HG03565 (cell line): ENCODE measurements around the gene TRABD2B.

Experiments
- ATAC-seq: cut with Tn5 transposase; IDR thresholded peaks from one replicate; pipeline ENCODE4 v1.9.1; 2021; ENCODE audit warnings: mild to moderate bottlenecking, moderate library complexity; ENCODE audit not compliant: unreplicated experiment

Gene TRABD2B

DNA sequence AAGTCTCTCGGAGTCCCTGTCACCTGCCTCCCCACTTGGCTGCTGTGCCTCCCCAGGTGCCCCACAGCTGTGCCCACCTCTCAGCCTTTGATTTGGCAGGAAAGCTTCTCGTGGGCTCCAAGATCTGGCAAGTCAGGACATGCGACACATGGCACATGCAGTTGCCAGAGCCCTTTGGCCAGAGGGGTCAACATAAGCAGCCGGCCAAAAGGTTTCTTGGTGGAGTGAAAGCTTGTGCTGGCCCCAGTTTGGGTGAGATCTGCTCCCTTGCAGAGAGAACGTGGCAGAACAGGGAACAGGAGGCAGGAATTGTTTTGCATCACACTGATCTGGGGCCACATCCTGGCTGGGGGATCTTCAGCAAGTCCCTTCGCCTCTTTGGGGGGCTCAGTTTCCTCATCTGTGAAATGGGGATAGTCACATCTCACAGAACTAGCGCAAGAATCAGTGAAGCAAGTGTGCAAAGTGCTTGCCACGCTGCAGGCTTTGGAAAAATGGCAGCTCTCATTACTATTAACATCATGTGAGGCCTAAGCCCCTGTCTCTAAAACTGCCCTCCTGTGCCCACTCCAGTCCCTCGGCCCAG, 232.6 kb downstream of the TRABD2B start:
- no peak for ATAC-seq

DNA sequence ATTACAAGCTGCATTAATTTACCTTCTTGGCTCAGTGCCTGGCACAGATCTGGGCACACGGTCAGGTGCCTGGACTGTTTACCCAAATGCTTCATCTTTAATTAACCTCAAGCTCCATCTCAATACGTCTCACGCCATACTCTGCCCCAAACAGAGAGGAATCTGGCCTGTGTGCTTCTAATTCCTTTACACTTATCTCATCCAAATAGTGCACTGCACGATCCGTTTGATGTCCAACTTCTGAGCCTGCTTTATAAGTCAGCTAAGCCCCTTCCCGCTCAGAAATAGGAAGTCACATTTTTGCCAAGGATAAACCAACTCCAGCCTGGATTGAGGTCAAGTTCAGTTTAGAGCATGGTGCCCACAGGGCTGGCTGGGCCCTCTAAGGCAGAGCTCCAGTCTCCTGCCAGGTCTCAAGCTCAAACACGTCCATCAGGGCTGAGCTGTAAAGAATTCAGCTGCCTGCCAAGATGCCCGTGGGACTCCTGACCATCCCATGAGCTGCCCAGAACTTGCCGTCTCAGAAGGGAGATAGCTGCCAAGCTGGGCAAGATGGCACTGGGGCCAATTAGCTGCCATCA, 233.5 kb downstream of the TRABD2B start:
- ATAC-seq = no peak

DNA sequence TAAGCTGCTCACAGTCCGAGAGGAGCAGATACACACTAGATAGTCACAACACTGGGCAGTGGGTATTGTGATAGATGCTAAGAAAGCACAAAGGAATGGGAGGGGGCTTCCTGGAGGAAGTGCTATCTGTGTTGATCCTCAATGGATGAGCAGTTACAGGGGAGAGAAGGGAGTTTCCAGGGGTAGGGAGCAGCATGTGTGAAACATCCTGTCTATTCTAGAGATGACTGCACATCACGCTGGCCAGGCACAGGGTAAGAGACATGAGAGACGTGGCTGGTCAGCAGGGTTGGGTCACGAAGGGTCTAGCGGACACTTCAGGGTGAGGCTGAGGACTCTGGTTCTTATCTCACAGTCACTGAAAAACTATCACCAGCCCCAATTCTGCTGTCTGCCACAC, 235.2 kb downstream of the TRABD2B start:
- no peak for ATAC-seq

DNA sequence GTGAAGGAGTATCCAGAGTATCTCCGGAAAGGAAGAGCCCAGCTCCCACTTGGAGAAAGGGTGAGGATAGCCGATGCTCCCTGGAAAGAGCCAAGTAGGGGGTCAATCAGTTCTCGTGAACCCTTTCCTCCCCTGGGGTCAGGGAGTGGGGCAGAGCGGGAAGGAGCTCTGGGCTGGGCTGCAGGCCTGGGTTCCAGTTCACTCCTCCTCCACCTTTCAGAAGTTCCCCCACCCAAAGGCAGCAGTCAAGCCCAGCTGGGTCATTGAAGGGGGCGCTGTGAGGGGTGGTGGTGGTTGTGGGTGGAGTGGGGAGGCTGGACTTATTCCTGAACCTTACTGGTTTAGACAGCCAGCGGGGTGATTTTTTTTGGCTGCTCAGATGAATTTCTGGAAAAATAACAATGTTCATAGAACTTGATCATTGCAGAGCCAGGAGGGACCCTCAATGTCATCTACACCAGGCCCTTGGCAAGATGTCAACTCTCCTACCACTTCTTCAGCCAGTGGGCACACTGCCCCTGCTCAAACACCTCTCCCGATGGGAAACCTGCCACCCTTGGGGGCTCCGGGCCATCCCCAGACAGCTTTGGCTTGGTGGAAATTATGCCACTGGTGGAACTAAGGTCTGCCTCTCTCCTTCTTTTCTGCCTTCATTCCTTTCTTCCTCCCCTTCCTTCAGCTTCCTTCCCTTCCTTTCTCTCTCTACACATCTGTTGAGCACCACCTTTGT, 235.8 kb downstream of the TRABD2B start:
- ATAC-seq = no peak

DNA sequence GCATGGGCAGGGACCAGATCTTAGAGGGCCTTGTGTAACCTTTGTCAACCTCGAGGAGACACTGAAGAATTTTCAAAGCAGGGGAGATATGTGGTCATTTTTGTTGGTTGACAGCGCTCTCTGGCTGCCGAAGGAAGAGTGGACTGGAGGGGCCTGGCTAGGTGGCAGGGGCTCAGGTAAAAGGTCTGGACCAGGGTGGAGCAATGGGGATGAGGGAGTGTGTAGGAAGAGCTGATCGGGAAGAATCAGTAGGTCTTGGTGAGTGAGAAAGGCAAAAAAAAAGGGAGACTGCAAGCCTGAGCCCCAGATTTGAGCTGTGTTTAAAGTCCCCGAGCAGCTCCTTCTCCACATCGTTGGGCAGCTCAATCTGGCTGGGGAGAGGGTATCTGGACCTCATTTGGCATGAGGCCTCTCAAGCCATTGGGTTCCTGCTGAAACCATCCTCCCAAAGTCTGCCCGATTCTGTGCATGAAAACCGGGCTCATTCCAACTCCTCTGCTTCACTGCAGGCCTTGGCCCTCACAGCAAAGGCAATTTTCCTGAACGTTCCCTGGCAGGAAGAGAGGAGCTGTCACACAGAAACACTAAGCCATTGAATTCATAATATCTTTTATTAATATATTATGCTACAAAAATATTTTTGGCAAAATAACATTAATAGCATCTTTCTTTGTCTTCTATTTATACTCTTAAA, 237.1 kb downstream of the TRABD2B start:
- no peak for ATAC-seq

DNA sequence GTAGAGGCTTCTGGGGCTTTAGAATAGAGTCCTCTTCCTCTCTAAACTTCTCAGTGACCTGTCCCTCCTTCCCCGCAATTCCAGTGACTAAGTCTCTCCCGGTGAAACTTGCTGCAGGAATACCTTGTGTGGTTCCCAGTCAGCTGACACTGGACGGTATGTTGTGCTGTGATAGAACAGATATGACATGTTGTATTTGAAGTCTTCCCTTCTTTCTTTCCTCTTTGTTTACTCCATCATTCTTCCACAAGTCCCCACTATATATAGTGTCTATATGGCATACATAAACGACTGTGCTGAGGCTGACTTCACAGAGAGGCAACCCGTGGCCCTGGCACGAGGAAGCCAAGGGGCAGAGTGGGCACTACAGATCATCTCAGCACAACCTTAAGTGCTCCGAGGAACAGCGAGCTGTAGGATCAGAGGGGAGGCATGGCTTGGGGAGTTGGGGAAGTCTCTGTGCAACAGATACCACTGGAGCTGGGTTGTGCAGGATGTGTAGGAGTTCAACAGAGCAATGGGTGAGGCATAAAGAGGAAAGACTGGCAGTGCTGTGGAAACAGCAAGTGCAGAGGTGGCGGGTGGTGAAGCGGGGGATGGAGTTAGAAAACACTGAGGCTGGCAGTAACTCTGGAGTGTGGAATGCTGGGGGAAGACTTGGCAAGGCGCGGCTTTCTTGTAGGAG, 237.8 kb downstream of the TRABD2B start:
- no peak for ATAC-seq

DNA sequence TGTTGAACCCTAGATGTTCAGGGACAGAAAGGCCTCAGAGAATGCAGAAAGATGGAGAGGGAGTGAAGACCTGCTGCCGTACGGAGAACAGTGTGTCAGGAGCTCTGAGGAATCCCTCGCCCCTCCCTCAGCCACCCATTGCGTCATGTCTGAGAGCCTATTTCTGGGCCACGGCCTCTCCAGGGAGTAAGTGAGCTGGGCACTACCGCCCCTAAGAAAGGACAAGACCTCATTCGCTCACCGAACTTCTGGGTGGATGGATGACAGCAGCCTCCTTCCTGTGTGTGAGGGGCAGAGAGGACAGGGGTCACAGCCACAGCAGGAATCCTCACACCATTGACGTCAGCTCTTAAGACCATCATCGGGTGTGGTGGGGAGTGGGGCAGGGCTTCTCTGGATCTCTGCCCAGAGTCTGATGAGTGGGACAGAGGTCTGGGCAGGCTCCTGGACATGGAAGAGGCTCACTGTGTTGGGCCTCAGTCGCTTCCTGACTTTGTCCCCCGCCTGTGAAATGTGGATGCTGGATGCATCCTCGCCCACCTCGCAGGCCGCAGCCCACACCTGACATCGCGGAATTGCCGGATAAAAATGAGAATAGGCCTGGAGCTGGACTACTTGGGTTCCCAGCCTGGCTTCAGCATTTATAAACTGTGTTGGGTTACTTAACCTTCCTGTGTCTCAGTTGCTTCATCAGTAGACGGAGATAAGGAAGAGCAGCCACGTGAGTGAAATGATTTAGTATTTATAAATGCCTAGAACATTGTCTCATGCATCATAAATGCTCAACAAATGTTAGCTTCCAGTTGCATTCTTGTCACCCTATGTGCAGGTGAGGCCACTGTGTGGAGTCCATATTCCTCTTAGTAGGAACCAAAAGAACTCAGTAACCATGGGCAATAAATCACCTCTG, 238.6 kb downstream of the TRABD2B start:
- ATAC-seq = no peak

DNA sequence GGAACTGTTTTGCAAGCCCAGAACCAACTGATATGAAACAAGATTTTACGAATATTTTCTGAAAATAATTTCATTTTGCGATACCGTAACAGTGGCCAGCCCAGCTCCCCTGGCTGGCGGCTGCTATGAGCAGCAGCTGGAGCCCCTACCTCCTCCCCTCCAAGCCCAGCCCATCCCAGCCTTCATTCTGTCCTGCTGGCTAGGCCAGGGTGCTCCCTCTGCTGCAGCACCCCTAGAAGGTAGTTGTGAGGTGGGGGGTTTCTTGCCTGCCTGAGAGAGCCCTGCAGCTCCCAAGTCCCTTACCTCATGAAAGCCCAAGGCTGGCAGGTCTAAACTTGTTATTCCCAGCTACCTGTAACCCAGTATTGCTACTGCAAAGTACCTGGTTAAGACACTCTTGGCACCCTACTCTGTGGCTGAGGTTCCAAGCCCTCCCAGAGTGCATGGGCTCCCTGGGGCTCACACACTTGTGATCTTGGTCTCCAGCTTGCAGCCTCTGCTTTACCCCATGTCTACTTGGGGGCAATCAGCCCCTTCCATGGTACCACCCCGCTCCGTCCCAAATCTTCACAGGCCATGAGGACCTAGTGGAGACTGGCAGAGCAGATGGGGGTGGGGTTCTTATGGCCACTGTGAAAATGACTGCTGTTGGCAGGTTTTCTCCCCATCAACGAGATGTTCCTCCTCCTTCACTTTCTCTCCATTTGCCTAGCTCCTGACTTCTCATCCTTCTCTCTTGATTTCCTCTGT, 239.8 kb downstream of the TRABD2B start:
- no peak for ATAC-seq

DNA sequence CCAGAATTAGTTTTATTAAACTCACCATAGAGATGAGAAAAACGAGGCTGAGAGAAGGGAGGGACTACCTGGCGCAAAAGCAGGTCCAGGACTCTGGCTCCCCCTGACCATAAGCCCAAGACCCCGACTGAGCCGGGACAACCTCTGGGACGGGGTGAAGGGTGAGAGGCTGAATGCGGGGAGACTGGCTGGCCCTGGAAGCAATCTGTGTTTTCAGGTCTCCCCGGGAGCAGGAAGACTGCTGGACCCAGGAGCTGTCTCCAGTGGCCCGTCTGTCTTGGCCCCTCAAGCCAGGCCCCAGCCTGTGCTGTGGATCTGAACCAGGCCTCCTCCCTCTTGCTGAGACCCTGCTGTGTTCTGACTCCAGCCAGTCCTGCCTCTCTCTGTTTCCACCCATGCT, 240.8 kb downstream of the TRABD2B start:
- ATAC-seq = no peak

DNA sequence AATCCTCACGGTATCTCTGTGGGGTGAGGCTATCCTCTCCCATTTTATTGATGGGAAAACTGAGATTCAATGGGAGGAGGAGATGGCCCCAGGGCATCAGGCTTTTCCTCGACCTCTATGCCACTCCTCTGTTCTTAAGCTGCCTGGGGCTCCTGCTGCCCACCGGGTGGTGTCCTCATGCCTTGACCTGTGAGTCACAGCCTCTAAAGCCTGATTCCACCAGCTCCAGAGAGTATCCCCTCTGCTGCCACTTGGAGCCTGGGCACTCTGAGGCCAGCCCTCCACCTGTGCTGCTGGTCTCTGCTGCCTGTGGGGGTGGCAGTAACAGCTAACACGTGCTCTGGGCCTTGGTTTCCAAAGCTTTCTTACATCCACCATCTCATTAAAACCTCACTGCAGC, 241.2 kb downstream of the TRABD2B start:
- ATAC-seq = no peak

DNA sequence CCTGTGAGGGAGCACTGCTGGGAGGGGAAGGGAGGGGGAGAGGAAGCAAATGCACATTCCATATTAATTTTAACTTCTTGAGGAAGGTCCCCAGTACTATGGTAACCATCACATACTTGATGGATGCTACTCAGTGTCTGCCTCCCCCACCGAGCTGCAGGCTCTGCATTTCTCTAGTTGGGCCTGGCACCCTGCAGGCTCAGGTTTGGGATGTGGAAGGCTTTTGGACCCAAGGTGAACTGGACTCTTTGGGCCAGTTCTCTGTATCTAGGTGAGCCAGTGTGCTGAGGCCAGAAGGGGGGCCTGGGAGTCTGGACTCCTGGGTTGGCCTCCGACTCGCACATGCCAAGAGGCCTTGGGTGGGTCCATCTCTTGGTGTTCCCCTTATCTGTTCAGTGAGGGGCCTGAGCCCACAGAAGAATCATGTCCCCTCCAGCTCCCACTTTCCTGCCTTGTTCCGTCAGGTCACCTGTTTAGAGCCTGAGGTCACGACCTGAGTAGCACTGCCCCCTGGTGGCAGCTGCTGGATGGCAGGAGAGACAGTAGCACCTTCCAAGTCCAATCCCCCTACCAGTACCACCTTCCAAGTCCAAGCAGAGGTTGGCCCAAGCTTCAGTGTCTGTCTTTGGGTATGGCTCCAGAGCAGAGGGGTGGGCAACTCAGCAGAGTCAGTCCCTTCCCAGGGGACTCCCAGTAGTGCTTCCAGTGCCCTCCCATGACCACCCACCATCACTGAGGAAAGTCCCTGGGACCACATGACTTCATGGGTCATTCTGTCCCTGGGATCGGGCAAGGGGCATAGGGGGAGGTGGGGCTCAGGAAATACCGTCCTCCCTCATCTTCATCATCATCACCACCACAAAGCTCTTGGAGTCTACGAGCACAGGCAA, 241.8 kb downstream of the TRABD2B start:
- peak; percentile 52 for ATAC-seq

DNA sequence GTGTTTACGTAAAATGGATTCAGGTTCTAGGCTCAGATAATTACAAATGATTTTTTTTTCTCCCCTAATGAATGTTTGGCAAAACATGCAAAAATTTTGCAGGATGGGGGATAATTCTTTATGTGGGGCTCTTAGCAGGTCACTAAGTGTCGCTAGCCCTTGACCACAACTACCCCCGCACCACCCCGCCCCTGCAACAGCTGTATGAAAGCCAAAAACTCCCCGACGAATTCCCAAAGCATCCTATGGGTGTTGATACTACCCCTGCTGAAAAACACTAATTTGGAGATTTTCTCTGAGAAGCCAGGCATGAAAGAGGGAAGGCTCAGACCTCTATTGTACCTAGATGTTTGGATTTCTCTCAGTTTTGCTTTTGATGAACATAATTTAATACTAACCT, 243.0 kb downstream of the TRABD2B start:
- ATAC-seq = no peak

DNA sequence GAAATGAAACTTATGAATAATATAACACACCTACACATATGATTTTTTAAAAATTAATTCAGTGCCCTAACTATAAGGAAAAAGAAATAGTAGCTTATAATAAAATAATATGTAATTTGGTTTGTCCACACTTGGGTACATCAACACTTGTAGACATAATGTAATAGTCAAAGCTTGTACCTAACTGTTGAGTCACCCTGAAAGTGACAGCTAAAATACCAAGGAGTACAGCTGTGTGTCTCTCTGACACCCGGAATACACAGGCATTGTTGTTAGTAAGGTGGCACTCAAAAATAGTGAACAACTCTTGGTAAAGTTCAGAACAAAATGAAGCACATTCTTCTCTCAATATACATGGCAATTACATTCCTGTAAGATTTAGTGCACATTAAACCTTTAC, 243.4 kb downstream of the TRABD2B start:
- peak; percentile 66 for ATAC-seq

DNA sequence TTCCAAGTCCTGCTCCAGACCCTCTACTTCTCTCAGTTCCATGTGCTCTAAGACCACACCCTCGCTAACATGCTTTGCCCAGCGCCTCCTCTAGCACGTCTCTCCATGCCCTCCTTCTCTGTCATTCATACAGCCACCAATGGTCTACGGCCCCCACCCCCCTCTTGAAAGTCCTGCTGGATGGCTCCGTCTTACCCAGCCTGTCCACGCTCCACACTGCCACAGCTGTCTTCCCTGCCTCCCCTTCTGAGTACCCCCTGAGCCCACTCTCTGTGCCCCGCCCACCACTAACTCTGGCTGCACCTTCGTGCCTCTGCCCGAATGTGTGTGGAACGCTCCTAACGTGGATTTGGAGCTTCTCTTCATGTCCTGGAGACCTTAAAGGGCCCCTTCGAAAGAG, 244.6 kb downstream of the TRABD2B start:
- no peak for ATAC-seq

DNA sequence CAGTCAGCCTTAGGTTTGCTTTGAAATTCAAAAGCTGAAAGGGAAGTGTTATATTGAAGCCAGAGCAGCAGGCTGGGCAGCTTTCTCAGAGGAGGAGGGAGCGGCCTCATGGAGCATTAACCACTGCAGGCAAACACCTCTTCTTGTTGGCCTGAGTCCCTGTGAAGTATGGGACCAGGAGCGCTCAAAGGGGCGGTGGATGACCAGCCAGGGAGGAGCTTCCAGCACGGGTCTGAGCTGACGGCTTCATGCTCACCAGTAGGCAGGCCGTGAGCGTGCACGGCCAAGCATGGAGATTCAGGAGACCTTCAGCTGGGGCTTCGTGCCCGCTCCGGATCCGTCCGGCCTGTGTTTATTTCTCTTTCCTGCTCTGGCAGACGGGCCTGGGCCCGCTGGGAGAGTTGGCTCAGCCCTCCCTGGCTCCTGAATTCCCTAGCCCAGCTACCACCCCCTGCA, 245.2 kb downstream of the TRABD2B start:
- ATAC-seq = no peak

DNA sequence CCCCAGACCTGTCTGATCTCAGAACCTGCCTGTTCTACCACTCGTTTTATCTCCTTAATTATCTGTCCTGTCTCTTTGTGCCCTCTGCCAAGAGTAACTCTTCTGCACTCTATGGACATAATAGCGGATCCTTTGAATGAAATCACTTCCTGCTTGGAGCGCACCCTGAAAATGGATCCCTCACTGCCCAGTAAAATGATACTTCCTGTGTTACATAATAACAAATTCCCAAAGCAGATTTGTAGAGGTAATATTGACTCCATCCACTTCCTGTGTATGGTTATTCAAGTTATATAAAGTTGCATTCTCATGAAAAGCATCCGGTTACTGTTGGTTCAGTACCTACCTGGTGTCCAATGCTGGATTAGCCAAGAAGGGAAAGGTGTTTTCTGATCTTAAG, 246.0 kb downstream of the TRABD2B start:
- ATAC-seq = no peak

DNA sequence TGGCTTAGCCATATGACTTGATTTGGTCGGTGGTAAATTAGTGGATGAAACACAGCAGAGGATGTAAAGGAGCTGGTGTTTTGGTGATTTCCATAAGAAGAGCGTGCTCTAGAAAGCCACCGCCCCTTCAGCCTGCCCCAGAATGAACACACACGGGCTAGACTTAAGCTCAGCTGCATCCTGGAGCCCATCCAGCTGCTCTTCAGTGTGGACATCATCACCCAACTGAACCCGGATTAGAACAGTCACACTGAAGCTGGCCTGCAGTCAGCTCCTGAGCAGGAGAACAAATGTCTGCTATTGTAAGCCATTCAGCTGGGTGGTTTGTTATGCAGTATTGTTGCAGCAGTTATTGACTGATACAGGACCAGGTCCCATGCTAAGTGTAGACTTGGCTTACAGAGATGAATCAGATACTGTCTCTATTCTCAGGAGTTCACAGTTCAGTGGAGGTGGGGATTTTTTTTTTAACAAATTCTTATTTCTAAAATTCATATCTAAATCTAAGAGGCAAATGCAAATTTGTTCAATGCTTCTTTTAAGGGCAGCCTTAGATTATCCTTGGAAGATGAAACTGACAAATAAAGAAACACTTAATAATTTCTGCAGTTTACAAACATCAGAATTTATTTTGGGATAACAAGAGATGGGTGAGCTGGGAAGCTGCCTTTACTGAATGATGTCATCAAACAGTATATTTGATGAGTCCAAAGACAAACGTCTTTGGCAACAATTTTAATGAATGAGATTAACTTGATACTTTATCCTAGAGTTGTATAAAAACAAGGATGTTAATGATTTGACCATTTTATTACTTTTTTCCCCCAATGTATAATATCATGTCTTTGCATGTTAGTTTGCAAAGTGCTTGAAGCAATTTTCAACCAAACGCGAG, 251.2 kb downstream of the TRABD2B start:
- ATAC-seq = peak; percentile 51
